ENCODE results near the gene CYP46A1.
"Not testable (repeated sequence)": the region's sequence is repeated elsewhere in the genome, so short reads cannot be mapped to it uniquely, and the experiment has no call there.

The CYP46A1 gene

DNA sequence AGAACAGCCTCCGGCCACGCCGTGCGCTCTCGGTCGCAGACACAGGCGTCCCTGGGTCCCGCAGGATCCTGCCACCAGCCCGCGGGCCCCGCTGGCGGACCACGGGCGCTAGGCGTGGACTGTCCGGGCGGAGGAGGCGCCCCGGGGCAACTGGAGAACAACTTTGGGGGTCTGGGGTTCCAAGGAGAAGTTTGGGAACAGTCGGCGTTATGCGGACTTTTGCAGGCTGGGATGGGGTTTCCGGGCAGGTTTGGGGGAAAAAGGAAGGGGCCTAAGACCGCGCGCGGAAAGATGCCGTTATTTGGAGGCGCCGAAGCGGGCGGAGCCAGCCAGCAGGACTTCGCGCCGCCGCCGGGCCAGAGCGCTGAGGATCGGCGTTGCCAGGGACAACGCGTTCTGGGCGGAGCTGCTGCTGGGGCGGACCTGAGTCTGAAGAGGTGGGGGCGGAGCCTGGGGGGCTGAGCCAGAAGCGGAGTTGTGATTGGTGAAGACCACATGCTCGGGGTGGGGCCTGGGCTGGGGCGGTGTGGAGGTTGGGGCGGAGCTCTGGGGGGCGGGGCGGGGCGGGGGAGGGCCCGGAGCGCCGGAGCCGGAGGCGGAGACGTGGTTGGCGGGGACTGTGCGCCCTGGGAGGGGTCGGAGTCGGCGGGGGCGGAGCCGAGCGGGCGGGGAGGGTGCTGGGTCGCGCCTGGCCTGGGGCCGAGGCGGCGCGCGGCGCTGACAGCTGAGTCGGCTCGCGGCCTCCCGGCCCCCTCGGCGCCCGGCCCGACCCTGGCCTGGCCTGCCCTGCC is at the start of gene CYP46A1:
CYP46A1 (plus strand) TSS at position 680 of the 791 bp plus-strand sequence. CDS start 120 bp downstream, outside the sequence.
- DNase-seq (ENCODE audit: low read depth): peak; percentile 99

DNA sequence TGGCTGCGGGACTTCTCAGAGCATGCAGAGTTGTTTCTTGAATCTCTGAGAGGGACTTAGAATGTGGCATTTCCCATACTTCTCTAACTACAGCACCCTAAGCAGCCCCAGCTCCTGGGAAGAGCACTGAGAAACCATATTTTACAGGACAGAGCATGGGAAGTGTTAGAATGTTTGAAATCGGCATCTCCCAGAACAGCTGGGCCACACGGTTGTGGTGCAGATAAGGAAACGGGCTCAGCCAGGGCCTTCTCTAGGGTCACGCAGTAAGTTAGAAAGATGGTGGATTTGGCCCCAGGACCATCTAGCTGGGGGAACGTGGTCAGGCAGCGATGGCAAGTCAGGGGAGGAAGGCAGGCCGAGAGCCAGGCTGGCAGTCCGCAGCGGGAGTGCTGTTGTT is 49.7 kb upstream of the CYP46A1 start:
- no peak for DNase-seq (ENCODE audit: low read depth)

DNA sequence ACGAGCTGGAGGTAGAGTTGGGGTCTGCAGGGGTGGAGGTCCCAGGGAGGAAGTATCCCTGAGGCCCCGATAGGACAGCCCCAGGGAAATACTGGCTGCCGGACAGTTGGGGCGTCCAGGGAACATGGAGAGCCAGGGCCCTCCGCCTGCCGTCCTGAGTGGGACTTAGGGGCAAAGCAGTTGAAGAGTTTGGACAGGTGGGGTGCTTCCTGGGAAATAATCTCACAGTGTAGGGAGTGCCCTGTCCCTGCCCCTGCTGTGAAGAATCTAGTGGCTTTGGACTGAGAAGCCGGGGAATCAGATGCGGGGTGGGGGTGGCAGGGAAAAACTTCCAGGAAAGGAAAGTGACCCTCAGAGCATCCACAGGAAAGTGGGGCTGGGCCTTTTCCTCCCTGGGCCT is 49.0 kb upstream of the CYP46A1 start:
- DNase-seq (ENCODE audit: low read depth): no peak

DNA sequence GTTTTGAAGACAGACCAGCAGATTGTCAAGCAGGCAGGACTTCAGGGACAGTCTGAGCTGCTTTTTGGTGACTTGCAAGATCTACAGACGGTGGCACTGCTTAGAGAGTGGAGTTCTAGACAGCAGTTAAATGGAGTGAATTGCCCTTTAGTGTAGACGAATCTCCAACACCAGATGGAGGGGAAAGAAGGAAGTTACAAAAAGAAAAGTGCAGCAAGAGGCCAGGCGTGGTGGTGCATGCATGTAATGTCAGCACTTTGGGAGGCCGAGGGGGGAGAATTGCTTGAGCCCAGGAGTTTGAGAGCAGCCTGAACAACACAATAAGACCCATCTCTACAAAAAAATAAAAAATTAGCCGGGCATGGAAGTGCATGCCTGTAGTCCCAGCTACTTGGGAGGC is 47.6 kb upstream of the CYP46A1 start:
- no peak for DNase-seq (ENCODE audit: low read depth)

DNA sequence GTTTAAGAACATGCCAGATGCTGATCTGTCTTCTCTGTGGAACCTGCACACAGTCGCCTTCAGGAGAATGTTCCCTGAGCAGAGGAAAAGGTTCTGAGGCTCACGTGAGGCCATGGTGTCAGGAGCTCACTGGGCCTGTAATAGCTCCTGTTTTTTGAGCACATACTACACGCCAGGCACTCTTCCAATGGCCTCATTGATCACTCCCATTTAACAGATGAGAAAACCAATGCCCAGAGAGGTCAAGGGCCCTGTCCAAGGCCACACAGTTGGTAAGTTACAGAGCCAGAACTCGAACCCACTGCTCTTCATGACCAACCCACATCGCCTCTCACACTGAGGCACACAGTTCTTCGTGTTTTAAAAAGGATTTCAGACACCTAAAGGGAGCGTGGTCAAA is 46.5 kb upstream of the CYP46A1 start:
- DNase-seq (ENCODE audit: low read depth): no peak

DNA sequence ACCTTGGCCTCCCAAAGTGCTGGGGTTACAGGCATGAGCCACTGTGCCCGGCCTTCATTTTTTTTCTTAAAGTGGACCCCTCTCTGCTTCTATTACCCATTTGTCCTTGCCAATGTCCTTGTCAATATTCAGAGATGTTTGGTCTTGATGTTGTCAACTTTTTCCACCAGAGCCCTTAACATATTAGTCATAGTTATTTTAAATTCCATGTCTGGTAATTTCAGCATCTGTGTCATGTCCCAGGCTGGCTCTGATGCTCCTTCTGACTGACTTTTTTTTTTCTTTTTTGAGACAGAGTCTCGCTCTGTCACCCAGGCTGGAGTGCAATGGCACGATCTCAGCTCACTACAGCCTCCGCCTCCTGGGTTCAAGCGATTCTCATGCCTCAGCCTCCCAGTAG is 41.3 kb upstream of the CYP46A1 start:
- not testable (repeated sequence) for DNase-seq (ENCODE audit: low read depth)

DNA sequence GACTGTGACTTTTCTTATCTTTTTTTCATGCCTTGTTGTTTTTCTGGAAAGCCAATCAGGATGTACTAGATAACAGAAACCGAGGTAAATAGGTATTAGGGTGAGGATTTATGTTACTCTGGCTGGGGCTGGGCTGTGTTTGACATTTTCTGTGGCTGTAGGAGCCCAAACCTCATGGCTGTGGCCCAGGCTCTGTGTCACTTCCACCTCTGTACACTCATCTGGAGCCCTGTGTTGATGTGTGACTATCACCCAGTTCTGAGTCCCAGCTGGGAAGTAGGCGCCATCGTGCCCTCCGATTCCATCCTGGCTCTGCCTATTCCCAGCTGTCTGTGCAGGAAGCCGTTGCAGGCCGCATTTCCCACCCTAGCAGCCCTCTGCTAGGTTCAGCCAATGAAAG is 40.8 kb upstream of the CYP46A1 start:
- DNase-seq (ENCODE audit: low read depth): no peak

DNA sequence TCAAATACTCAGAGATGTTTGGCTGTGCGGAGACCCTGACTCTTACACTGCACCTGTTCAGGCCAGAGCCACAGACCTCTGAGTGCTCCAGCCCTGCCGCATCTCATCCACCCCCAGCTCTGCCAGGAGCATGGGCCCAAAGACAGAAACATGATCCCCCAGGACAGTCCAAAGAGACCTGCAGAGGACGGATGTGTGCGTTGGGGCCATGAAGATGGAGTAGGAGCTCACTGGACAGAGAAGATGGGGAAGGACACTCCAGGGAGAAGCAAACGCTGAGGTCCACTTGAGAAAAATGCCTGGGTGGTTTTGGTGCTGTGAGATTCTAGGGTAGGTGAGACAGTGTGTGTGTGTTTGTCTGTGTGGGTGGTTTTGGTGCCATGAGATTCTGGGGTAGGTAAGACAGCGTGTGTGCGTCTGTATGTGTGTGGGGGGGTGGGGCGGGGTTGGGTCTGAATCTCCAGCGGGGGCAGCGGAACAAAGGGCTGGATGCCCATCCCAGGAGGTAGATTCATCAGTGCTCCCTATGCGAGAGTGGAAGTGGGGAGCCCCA is 40.0 kb upstream of the CYP46A1 start:
- DNase-seq (ENCODE audit: low read depth): no peak

DNA sequence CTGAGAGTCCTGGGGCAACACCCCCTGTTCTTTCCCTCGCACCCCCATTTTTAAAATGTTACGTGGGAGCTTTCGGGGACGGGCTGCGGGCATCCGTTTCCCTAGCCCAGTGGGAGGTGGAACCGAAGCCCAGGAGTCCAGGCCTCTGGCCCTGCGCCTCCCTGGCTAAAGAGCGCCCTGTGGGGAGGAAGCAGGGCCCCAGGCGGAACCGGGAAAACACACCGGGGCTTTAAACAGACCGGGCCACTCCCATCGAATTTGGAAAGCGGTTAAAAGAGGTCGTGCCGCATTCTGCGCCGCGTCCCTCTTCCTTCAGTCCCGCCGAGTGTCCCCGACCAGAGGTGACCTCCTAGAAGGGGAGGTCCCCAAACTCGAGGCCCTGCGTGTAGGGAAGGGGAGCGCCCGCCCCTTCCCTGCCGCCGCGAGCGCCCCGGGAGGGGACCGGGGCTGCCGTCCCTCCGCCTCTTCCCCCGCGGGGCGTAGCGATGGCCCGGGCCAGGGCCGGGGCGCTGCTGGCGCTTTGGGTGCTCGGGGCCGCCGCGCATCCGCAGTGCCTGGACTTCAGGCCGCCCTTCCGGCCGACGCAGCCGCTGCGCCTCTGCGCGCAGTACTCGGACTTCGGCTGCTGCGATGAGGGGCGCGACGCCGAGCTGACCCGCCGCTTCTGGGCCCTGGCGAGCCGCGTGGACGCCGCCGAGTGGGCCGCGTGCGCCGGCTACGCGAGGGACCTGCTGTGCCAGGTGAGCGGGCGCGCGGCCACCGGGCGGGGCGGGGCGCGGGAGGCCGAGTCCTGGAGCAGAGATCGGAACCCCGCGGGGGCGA is 39.2 kb upstream of the CYP46A1 start, which contains the start of gene HHIPL1:
HHIPL1 (plus strand) TSS at position 407 of the 822 bp plus-strand sequence; CDS start at position 486, 79 bp downstream.
- no peak for DNase-seq (ENCODE audit: low read depth)

DNA sequence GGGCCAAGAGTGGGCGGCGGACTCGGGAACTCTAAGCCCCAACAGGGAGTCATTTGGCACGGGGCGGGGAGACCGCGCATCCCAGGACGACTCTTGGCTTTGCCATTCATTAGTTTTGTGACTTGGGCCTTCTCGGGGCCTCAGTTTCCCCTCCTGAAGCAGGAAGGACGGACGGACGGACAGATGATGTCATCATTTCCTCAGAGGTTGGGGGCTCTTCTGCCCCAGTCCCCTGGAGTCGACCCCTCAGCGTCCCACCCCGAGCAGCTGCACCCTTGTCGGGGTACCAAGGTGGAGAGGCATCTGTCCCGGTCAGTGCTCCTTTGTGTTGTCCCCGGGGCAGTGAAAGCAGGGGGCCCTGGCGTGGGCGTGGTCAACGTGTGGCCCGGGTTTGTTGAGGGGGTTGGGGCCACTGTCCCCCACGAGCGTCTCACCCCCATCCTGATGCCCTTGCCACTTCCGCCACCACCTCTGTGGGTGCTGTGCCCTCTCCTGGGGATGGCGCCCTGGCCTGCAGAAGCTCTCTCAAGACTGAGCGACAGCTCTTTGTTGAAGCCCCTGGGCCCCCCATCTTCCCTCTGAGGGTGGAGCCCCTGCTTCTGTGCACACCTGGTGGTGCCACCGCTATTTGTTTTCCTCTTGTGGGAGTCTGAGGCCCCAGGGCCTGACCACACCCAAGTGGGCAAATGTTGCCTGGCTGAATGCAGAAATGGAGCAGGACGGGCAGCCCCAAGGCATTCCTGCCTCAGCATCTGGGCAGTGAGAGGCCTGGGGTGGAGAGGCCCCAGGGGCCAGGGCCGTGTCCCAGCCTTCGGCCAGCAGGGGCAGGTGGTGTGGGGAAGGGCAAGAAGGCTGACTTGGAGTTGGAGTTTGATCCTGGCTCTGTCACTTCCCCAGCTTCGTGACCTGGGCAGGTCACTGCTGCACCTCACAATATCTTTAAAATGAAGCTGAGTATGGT is 38.3 kb upstream of the CYP46A1 start:
- no peak for DNase-seq (ENCODE audit: low read depth)

DNA sequence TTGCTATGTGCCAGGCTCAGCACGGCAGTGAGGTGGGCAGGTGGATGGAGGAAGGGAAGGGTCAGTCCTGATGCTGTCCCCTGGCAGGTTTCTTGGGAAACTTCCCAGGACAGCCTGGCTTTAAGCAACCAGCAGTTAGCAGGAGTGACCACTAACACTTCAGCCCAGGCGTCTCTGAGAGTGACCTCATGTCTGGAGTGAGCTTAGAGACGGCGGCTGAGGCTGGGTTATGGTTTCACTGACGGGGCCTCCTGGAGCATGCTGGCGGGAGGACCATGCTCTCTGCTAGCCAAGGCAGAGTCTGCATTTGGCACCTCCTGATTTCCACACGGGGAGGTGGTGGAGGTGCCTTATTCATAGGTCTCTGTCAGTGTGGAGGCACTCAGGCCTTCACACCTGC is 36.7 kb upstream of the CYP46A1 start:
- DNase-seq (ENCODE audit: low read depth): no peak

DNA sequence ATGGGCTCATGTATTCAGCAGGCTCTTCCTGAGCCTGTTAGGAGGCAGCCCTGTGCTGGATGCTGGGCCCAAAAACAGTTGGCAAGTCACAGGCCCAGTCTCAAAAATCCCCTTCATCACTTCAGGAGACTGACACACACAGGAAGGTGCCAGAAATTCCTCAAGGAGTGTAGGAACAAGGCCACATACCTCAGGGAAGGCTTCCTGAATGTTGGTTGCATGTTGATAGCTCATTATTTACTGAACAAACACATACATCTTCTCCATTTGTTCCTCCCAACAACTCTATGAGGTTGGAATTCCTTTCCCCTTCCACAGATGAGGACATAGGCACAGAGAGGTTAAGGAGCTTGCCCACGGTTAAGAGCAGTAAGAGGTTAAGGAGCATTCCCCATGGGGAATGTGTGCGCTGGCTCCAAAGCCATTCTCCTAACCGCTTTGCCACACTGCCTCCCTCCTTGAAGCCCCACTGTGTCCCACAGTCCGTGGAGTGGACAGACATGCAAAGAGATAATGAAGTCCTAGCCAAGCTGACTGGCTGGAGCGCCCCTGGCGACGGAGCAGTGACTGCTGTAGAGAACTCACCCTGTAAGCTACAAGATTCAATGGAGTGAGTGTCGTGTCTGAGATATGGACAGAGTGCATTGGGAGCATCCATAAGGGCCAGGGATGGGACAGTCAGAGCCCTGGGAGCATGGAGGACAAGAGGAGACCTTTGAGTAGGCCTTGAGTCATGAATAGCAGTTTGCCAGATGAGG is 35.9 kb upstream of the CYP46A1 start:
- no peak for DNase-seq (ENCODE audit: low read depth)

DNA sequence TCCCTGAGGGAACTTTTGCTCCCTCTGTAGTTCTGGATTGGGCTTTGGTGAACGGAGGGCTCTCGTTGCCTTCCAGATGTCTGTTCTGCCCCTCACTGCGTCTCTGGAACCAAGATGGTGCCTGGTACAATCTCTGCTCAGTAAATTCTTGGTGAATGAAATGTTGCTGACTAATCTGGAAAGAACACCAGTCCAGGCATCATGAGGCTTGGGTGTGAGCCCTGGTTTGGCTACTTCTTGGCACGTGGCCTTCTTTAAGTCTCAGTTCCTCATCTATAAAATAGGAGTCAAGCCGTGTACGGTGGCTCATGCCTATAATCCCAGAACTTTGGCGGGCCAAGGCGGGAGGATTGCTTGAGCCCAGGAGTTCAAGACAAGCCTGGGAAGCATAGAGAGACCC is 34.9 kb upstream of the CYP46A1 start:
- no peak for DNase-seq (ENCODE audit: low read depth)

DNA sequence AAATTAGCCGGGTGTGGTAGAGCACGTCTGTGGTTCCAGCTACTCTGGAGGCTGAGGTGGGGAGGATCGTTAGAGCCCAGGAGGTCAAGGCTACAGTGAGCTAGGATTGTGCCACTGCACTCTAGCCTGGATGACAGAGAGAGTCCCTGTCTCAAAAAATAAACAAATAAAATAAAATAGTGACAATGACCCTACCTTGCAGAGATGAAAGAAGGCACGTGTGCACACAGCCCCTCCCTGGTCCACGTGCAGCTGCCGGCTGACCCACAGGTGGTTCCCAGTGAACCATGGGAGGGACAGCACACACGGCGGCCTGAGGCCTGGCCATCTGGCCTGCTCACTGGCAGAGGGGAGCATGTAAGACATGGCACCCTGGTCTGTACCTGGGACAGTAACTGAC is 34.5 kb upstream of the CYP46A1 start:
- no peak for DNase-seq (ENCODE audit: low read depth)

DNA sequence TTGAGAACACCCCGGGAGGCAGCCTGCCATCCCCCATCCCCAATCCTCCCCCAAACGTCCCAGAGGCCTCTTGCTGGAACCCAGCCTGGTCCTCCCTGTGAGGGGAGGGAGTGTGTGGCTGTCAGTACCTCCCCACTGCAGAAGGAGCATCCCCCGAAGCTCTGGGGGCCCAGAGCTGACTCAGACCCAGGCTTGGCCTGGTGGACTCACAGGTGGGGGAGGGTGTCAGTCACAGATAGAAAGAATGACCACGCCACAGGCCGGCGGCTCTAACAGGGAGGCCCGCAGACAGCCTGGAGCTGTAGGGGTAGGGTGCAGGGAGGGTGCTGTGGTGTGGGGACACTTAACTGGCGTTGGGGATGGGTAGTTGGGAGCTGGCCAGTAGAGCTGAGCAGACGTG is 33.9 kb upstream of the CYP46A1 start:
- DNase-seq (ENCODE audit: low read depth): no peak

DNA sequence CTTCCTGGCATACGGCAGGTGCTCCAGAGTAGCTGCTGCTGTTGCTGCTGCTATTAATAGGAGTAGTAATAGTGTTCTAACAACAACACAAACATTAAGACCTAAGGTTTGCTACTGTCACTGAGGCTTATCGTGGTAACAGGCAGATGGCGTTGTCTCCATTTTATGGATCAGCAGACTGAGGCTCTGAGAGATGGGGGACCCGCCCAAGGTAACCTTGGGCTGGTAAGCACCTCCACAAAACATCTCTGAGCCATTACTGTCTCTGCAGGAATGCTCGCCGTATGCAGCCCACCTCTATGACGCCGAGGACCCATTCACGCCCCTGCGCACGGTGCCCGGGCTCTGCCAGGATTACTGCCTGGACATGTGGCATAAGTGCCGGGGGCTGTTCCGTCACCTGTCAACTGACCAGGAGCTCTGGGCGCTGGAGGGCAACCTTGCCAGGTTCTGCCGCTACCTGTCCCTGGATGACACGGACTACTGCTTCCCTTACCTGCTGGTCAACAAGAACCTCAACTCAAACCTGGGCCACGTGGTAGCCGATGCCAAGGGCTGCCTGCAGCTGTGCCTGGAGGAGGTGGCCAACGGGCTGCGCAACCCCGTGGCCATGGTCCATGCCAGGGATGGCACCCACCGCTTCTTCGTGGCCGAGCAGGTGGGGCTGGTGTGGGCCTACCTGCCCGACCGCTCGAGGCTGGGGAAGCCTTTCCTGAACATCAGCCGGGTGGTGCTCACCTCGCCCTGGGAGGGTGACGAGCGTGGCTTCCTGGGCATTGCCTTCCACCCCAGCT is 31.9 kb upstream of the CYP46A1 start:
- DNase-seq (ENCODE audit: low read depth): no peak

DNA sequence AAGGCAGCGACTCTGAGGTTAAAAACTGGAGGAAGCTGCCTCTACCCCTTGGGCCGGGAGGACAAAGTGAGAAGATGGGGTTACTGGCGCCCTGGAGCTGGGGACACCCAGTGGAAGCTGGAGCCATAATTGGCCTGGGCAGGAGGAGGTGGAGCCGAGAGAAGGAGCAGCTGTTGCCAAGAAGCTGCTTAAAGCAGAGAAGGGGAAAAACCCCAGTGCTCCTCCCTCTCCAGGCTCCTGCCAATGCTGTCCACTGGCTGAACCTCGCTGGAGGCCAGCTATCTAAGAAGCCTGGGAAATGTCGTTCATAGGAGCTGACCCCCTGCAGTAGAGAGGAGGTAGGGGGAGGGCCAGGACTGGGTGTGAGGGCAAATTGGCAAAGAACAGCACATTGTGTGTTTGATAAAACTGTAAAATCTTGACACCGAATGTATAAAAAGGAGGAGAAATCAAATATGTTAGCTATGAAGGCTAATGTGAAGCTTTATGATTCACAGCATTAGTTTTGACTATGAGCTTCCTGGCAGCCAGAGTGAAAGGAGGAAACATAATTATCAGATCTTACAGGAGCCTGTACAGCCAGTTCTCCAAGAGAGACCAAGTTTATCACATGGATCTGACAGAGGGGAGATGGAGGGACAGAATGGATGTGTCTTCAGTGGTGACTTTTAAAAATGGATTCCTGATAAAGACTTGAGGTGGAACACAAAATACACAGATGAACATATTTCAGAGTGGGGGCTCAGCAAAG is 29.7 kb upstream of the CYP46A1 start:
- DNase-seq (ENCODE audit: low read depth): no peak

DNA sequence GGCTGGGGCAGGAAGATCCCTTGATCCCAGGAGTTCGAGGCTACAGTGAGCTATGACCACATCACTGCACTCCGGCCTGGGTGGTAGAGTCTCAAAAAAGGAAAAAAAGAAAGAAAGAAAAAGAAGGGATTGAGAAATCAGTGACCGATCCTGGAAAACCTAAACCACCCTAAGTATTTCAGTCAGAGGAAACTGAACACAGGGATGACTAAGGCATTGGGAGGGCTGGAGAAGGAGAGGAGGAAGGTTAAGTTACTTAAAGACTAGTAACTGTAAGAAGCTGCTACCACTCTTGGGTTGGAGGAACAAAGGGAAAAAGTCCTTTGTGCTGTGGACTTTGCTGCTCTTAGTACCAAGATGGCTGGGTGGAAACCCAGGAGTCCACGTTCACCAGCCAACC is 28.6 kb upstream of the CYP46A1 start:
- no peak for DNase-seq (ENCODE audit: low read depth)

DNA sequence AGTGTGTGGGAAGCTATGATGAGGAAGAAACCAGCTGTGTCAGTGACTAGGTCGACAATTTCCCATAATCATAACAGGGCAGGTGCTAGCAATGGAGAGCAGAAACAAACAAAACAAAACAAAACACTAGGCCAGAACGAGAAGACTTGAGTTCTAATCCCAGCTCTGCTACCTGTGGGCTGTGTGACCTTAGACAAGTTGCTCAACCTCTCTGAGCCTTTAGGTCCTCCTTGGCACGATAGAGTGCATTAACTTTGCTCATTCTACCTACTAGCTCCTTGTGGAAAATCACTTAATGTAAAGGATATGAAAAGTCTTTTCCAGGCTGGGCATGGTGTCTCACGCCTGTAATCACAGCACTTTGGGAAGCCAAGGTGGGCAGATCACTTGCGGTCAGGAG is 27.9 kb upstream of the CYP46A1 start:
- no peak for DNase-seq (ENCODE audit: low read depth)
